Right lobe of liver (tissue), 6 donors: Measurements from ENCODE around the gene CTSE. TPM values are rescaled to one million over a fixed set of nuclear protein-coding genes. Genes with fewer than 3 reads are reported as not detected.

Experiments
- ATAC-seq, 4 donors: fragments of 200-7000 bp; cut with Tn5 transposase; one replicate each; pipeline ENCODE4 v1.9.1; 2020; ENCODE audit warnings: mild to moderate bottlenecking in 4 of 4, moderate library complexity in 4 of 4
- DNase-seq, 3 donors: peaks; one replicate each; pipeline ENCODE4 v3.0.0-alpha.2; 2020
- H3K27ac ChIP-seq, 3 donors: fragments of 200-600 bp; one replicate each; pipeline ENCODE4 v1.8.0; 2022
- H3K27me3 ChIP-seq, 2 donors: fragments of 200-600 bp; one replicate each; pipeline ENCODE4 v1.8.0; 2022
- H3K36me3 ChIP-seq, 4 donors: fragments of 200-600 bp; sonication (generic) in 1 of 4; one replicate each; pipeline versions ENCODE4 v1.5.1 to v1.8.0; 2017 to 2022; ENCODE audit warnings: control low read depth in 1 of 4
- H3K4me1 ChIP-seq, 4 donors: fragments of 200-600 bp; sonication (generic) in 1 of 4; one replicate each; pipeline versions ENCODE4 v1.5.1 to v1.8.0; 2017 to 2022; ENCODE audit warnings: control low read depth in 1 of 4
- H3K4me3 ChIP-seq, 3 donors: fragments of 200-600 bp; one replicate each; pipeline ENCODE4 v1.8.0; 2022
- H3K9me3 ChIP-seq, 4 donors: fragments of 200-600 bp; sonication (generic) in 1 of 4; one replicate each; pipeline versions ENCODE4 v1.5.1 to v1.8.0; 2017 to 2022; ENCODE audit warnings: control low read depth in 1 of 4
- POLR2A ChIP-seq: fragments of 450-650 bp; IDR thresholded peaks from one replicate; pipeline ENCODE4 v1.6.1; 2017; ENCODE audit warnings: antibody characterized with exemption, mild to moderate bottlenecking
- WGBS: methylation state at CpG from one replicate; pipeline ENCODE4 v1.1.6; 2018; ENCODE audit warnings: low coverage, low lambda C conversion rate; ENCODE audit not compliant: insufficient coverage; ENCODE audit errors: missing lambda C conversion rate; 5-methylcytosine and 5-hydroxymethylcytosine counted together
- intact Hi-C, 2 donors: fragments of 100-400 bp; cut with DNase I; formaldehyde crosslinking; loops; one replicate each; pipeline versions ENCODE4 v1.11.2 to v1.14.1; 2022
- total RNA-seq, 6 experiments: library from RNA; depleted of rRNA in 2 of 6; stranded (reverse); fragments of >200 nt in 2 of 6; fragmentation: NEBNext Ultra II Directional in 3 of 6; extraction: Animal tissue kit (Norgen Biotek cat#: 25700) in 3 of 6; gene quantifications; one replicate each; pipeline versions ENCODE4 v1.1.0 to v1.2.4, GENCODE V29; 2016 to 2023
- TF ChIP-seq, protein P1 (sequence below), 4 donors: fragments of 200-600 bp in 3 of 4; fragments of 450-650 bp in 1 of 4; IDR thresholded peaks; one replicate each; pipeline versions ENCODE4 v1.5.1 to v1.8.0; 2016 to 2022; ENCODE audit warnings: antibody characterized with exemption in 4 of 4, mild to moderate bottlenecking in 2 of 4
- donor health status: DM: no; HTN: yes; CAD: no.
- donor health status: DM: no; HTN: no; CAD: no.
- donor health status: DM: no; HTN: no; CAD: no.
- donor health status: DM: no; HTN: yes; CAD: no.
- donor health status: DM: no; HTN: yes; CAD: no.

CTSE gene
- total RNA-seq, 6 experiments from 2014 or later, result 0.11 to 0.22 TPM; not detected in 4

DNA sequence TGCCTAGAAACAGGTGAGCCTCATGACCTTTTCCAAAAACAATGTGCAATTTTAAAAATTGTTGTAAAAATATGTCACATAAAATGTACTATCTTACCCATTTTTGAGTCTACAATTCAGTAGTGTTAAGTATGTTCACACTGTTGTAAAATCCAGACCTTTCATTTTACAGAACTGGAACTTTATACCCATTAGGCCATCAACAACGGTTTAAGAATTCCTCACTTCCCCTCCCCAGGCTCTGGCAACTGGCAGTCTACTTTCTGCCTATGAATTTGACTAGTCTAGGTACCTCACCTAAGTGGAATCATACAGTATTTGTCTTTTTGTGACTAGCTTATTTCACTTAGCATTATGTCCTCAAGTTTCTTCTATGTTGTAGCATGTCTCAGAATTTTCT lies 8.6 kb downstream of the CTSE start:
- intact Hi-C loops, result no loop called here
- Histone ChIP-seq H3K36me3 (no peaks in the 10 kb centered on the region), H3K27ac (no peak overlapping the region), H3K9me3 (no peaks in the 10 kb centered on the region), H3K27me3 (no peaks in the 10 kb centered on the region), H3K4me1 (no peaks in the 10 kb centered on the region), H3K4me3 (no peak overlapping the region)
- TF ChIP-seq, protein P1, sequence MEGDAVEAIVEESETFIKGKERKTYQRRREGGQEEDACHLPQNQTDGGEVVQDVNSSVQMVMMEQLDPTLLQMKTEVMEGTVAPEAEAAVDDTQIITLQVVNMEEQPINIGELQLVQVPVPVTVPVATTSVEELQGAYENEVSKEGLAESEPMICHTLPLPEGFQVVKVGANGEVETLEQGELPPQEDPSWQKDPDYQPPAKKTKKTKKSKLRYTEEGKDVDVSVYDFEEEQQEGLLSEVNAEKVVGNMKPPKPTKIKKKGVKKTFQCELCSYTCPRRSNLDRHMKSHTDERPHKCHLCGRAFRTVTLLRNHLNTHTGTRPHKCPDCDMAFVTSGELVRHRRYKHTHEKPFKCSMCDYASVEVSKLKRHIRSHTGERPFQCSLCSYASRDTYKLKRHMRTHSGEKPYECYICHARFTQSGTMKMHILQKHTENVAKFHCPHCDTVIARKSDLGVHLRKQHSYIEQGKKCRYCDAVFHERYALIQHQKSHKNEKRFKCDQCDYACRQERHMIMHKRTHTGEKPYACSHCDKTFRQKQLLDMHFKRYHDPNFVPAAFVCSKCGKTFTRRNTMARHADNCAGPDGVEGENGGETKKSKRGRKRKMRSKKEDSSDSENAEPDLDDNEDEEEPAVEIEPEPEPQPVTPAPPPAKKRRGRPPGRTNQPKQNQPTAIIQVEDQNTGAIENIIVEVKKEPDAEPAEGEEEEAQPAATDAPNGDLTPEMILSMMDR (IDR thresholded peaks at IDR 0.05), result no peak
- TF ChIP-seq POLR2A, result no peak
- ATAC-seq, result no peak
- no peak for DNase-seq
- WGBS, result 44% methylated on average over 1 of the region's 1 CpG

DNA sequence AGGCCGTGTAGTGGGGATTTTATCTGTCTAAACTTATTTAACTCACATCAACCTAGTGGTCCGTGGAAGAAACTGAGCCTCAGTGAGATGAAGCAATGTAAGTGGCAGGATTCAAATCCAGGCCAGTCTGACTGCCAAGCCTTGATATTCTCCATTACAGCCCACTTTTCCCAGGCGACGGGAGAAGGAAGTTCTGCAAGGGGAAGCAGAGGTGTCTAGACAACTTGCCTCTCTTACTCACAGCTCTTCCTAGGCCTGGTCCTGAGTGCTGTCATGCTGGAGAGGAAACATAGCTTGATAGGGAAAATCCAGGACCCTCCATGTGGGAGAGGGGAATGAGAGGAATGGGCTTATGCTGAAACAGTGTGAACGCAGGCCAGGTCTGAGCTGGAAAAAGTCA lies 9.1 kb downstream of the CTSE start:
- Histone ChIP-seq H3K4me3 (no peak overlapping the region), H3K27me3 (no peaks in the 10 kb centered on the region), H3K9me3 (no peaks in the 10 kb centered on the region), H3K27ac (no peak overlapping the region), H3K4me1 (no peaks in the 10 kb centered on the region), H3K36me3 (no peaks in the 10 kb centered on the region)
- ATAC-seq (no peak), DNase-seq (no peak)
- TF ChIP-seq POLR2A, result no peak
- TF ChIP-seq, protein P1 (IDR thresholded peaks at IDR 0.05), result no peak
- WGBS, result 50% methylated on average over 5 of the region's 5 CpGs
- intact Hi-C loops, result no loop called here

DNA sequence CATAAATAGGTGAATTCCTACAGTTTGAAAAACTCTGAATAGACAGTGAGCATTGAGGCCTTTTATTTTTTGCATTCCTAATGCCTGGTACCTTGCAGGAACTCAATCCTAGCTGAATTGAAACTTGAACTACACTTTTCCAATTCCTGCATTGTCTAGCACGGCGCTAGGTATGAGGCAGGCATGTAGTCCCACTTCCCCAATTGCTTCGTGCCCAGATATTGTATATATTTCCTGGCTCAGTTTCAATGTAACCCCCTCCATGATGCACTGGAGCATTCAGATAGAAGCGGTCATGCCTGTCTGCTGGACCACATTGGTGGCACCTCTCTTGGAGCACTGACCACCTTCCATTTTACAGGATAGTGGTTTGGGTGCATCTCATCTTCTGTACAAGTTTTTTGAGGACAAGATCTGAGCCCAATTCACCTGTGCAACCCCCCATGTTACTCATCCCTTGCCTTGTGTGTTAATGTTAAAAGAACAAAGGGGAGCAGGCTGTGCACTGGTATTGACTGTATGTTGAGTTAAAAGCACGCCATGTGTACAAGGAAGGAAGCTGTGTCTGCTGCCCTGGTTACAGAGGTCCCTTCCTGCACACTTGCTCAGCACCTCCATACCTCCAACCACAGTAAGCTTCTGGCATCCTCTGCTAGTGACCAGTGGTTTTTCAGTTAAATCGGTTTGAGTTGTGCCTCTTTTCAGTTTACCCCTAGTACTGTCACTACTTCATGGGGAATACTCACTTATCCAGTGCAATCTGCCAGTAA lies 10.5 kb downstream of the CTSE start:
- TF ChIP-seq POLR2A, result no peak
- TF ChIP-seq, protein P1 (IDR thresholded peaks at IDR 0.05), result no peak
- Histone ChIP-seq H3K4me3 (no peak overlapping the region), H3K4me1 (no peaks in the 10 kb centered on the region), H3K36me3 (no peaks in the 10 kb centered on the region), H3K9me3 (no peaks in the 10 kb centered on the region), H3K27me3 (no peaks in the 10 kb centered on the region), H3K27ac (no peak overlapping the region)
- 76% methylated on average over 5 of the region's 6 CpGs for WGBS
- intact Hi-C loops, result no loop called here
- ATAC-seq (no peak), DNase-seq (no peak)

DNA sequence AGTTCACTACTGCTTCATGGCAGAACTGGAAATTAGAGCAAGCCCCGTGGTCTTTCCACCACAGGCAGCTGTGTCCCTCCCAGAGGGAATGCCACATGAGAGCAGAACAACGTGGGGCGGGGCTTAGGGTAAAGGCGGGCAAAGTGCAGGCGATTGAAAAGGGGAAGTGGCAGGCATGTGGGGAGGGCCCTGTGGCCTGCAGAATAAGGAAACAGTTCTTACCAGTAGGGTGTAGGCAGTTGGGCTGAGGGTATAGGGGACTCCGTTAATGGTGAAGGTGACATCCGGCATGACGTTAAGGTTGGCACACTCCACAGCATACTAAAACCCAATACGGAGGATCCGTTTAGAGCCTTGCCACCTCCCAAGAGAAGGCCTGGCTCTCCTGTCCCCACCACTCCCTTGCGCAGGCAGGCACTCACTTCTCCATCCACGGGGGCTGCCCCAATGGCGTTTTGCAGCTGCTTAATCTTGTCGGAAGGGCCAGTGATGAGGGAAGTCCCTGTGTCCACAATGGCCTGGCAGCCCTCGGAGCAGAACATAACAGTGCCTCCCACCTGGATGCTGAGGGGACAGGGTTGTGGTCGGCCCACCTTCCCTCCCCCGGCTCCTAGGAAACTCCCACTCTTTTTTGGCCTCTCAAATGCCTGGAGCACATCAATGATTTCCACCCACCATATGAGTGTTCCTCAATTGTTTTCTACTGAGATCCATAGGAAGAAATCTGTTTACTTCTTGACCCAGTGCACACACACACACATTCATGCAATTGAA lies 11.4 kb downstream of the CTSE start:
- H3K4me1 ChIP-seq, result no peaks in the 10 kb centered on the region
- 57% methylated on average over 6 of the region's 17 CpGs for WGBS
- intact Hi-C loops, result no loop called here
- TF ChIP-seq, protein P1 (IDR thresholded peaks at IDR 0.05), result no peak
- TF ChIP-seq POLR2A, result no peak
- no peaks in the 10 kb centered on the region for H3K27me3 ChIP-seq
- H3K4me3 ChIP-seq, result no peak overlapping the region
- peak; percentile 59 to 74 (median 68) for DNase-seq
- H3K27ac ChIP-seq, result no peak overlapping the region
- no peaks in the 10 kb centered on the region for H3K9me3 ChIP-seq
- peak; percentile 64 to 91 (median 82) for ATAC-seq
- H3K36me3 ChIP-seq, result no peaks in the 10 kb centered on the region
